Omental fat pad (tissue), 4 donors: Measurements from ENCODE around the gene ICAM1. TPM values are rescaled to one million over a fixed set of nuclear protein-coding genes. Genes with fewer than 3 reads are reported as not detected.

Experiments
- ATAC-seq: fragments of 150-250 bp; one replicate; pipeline ENCODE4 v1.9.1; 2016; ENCODE audit warnings: mild to moderate bottlenecking, moderate library complexity; ENCODE audit not compliant: low FRiP score
- DNase-seq: peaks from one replicate; pipeline ENCODE4 v3.0.0-alpha.2; 2019; ENCODE audit warnings: low spot score
- CTCF ChIP-seq, 3 donors: fragments of 450-650 bp; IDR thresholded peaks; one replicate each; pipeline ENCODE4 v1.5.1; 2016 to 2017; ENCODE audit warnings: antibody characterized with exemption in 3 of 3, mild to moderate bottlenecking in 3 of 3, moderate library complexity in 2 of 3
- total RNA-seq, 4 donors: library from RNA; depleted of rRNA; stranded (reverse); fragments of >200 nt; gene quantifications; one replicate each; pipeline ENCODE4 v1.1.0, GENCODE V29; 2016

Gene ICAM1
- total RNA-seq, 4 donors from 2014 or later = 20.7 to 286 (median 81.0) TPM

GRCh38 chr19:10256970-10257615 is 13.8 kb upstream of the ICAM1 start:
- DNase-seq (no peak), ATAC-seq (no peak)
- no peak for TF ChIP-seq CTCF (IDR thresholded peaks at IDR 0.05)

DNA sequence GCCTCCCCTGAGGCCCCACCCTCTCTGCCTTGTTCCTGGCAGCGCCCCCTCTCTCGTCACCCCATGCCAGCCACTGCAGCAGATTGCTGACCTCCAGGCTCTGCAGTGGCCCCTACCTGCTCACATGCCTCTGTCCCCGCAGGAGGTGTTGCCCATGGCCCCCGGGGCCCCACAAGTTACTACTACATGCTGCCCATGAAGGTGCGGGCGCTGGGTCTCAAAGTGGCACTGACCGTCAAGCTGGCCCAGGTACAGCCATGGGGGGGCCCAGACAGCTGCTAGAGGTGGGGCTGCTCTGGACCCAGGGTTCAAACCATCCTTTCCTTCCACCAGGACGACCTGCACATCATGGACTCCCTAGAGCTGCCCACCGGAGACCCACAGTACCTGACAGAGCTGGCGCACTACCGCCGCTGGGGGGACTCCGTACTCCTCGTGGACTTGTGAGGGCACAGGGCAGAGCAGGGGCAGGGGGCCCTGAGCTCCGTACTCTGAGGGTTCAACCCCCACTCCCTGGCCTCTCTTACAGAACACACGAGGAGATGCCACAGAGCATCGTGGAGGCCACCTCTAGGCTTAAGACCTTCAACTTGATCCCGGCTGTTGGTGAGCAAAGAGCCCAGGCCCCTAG is 12.7 kb upstream of the ICAM1 start:
- no peak for ATAC-seq
- DNase-seq = no peak

GRCh38 chr19:10259162-10259905 is 11.6 kb upstream of the ICAM1 start:
- peak in 1 of 3 donors; percentile 22 for TF ChIP-seq CTCF (IDR thresholded peaks at IDR 0.05)
- peak; percentile 55 for ATAC-seq
- DNase-seq = peak; percentile 95

More for the DNA sequence above, 12.7 kb upstream of the ICAM1 start:
- no peak for TF ChIP-seq CTCF (IDR thresholded peaks at IDR 0.05)

GRCh38 chr19:10260141-10260584 is 10.8 kb upstream of the ICAM1 start:
- no peak for TF ChIP-seq CTCF (IDR thresholded peaks at IDR 0.05)
- no peak for DNase-seq
- peak; percentile 79 for ATAC-seq

- ATAC-seq = no peak
- DNase-seq = no peak
- no peak for TF ChIP-seq CTCF (IDR thresholded peaks at IDR 0.05)
Measured at GRCh38 chr19:10262771-10263170, 8.1 kb upstream of the ICAM1 start.

- no peak for TF ChIP-seq CTCF (IDR thresholded peaks at IDR 0.05)
- DNase-seq = no peak
- ATAC-seq = no peak
Measured at GRCh38 chr19:10266706-10267105, 4.2 kb upstream of the ICAM1 start.
